ENCODE results near the gene NKAIN4.
"Not testable (repeated sequence)": the region's sequence is repeated elsewhere in the genome, so short reads cannot be mapped to it uniquely, and the experiment has no call there.

Gene NKAIN4

GRCh38 chr20:63255931-63256704 is 1.9 kb upstream of the NKAIN4 start:
- DNase-seq = no peak

GRCh38 chr20:63254606-63255384 is 532 bp upstream of the NKAIN4 start:
- DNase-seq = no peak

- no peak for DNase-seq
Observed at GRCh38 chr20:63253438-63254231, 628 bp downstream of the NKAIN4 start.

- DNase-seq = no peak
Observed at GRCh38 chr20:63253065-63253437, 1.2 kb downstream of the NKAIN4 start.

- DNase-seq = no peak
Observed at GRCh38 chr20:63252284-63252711, 2.0 kb downstream of the NKAIN4 start.

- not testable (repeated sequence) for DNase-seq
Observed at GRCh38 chr20:63251350-63251749, 2.9 kb downstream of the NKAIN4 start.

GRCh38 chr20:63249891-63250290 is 4.4 kb downstream of the NKAIN4 start:
- no peak for DNase-seq

GRCh38 chr20:63248835-63249591 is 5.2 kb downstream of the NKAIN4 start:
- DNase-seq = no peak

- DNase-seq = no peak
Observed at GRCh38 chr20:63247671-63248228, 6.5 kb downstream of the NKAIN4 start.

GRCh38 chr20:63246490-63247288 is 7.6 kb downstream of the NKAIN4 start:
- no peak for DNase-seq

GRCh38 chr20:63244468-63244867 is 9.8 kb downstream of the NKAIN4 start:
- no peak for DNase-seq

- no peak for DNase-seq
Observed at GRCh38 chr20:63243604-63244247, 10.5 kb downstream of the NKAIN4 start.

- DNase-seq = no peak
Observed at GRCh38 chr20:63242736-63243135, 11.5 kb downstream of the NKAIN4 start.

- DNase-seq = no peak
Observed at GRCh38 chr20:63241272-63241671, 13.0 kb downstream of the NKAIN4 start.

GRCh38 chr20:63240004-63240403 is 14.3 kb downstream of the NKAIN4 start:
- no peak for DNase-seq

GRCh38 chr20:63239431-63239830 is 14.8 kb downstream of the NKAIN4 start:
- no peak for DNase-seq

GRCh38 chr20:63238514-63239125 is 15.6 kb downstream of the NKAIN4 start:
- no peak for DNase-seq

- no peak for DNase-seq
Observed at GRCh38 chr20:63238031-63238430, 16.2 kb downstream of the NKAIN4 start.

GRCh38 chr20:63236116-63236837 is 18.0 kb downstream of the NKAIN4 start:
- no peak for DNase-seq
